Psoas muscle (tissue), 8 donors: ENCODE measurements around the gene DAND5. TPM values are rescaled to one million over a fixed set of nuclear protein-coding genes. Genes with fewer than 3 reads are reported as not detected.
"Not testable (repeated sequence)": the region's sequence is repeated elsewhere in the genome, so short reads cannot be mapped to it uniquely, and the experiment has no call there.

Source experiments
- ATAC-seq, 4 donors: fragments of 200-7000 bp; cut with Tn5 transposase; one replicate each; pipeline ENCODE4 v1.9.1; 2020; ENCODE audit warnings: moderate library complexity in 3 of 4, mild to moderate bottlenecking in 2 of 4
- DNase-seq, 2 donors: peaks; one replicate each; pipeline ENCODE4 v3.0.0-alpha.2; 2020
- H3K27ac ChIP-seq: fragments of 200-600 bp; one replicate; pipeline ENCODE4 v1.8.0; 2022
- H3K27me3 ChIP-seq, 3 donors: fragments of 200-600 bp in 1 of 3; one replicate each; pipeline versions ENCODE4 v1.6.1 to v1.8.0; 2013 to 2022; ENCODE audit warnings: low read length in 2 of 3, mild to moderate bottlenecking in 2 of 3, moderate library complexity in 1 of 3; ENCODE audit not compliant: insufficient read depth in 3 of 3
- H3K36me3 ChIP-seq, 2 donors: fragments of 200-600 bp in 1 of 2; one replicate each; pipeline versions ENCODE4 v1.6.1 to v1.8.0; 2013 to 2022; ENCODE audit warnings: low read depth in 1 of 2, mild to moderate bottlenecking in 1 of 2, moderate library complexity in 1 of 2; ENCODE audit not compliant: insufficient read depth in 1 of 2
- H3K4me1 ChIP-seq: fragments of 200-600 bp; one replicate; pipeline ENCODE4 v1.8.0; 2022
- H3K4me3 ChIP-seq: fragments of 200-600 bp; one replicate; pipeline ENCODE4 v1.8.0; 2022; ENCODE audit warnings: mild to moderate bottlenecking
- H3K9me3 ChIP-seq: fragments of 200-600 bp; one replicate; pipeline ENCODE4 v1.8.0; 2022
- CTCF ChIP-seq: fragments of 200-600 bp; IDR thresholded peaks from one replicate; pipeline ENCODE4 v1.8.0; 2022; ENCODE audit warnings: antibody characterized with exemption
- WGBS, 3 donors: extraction: QIAGEN DNeasy Blood & Tissue Kit; methylation state at CpG; one replicate each; pipeline versions ENCODE4 v1.1.6 to v1.1.7; 2013; 5-methylcytosine and 5-hydroxymethylcytosine counted together
- intact Hi-C, 2 donors: fragments of 100-400 bp; cut with DNase I; formaldehyde crosslinking; loops; one replicate each; pipeline versions ENCODE4 v1.11.0 to v1.14.2; 2022
- polyA plus RNA-seq, 3 donors: library from polyadenylated mRNA; stranded (reverse); fragments of 200-250 nt; gene quantifications; one replicate each; pipeline ENCODE4 v1.2.3, GENCODE V29; 2013
- total RNA-seq, 4 donors: library from RNA; stranded (reverse); fragmentation: NEBNext Ultra II Directional in 2 of 4; extraction: Animal tissue kit (Norgen Biotek cat#: 25700) in 2 of 4; gene quantifications; one replicate each; pipeline versions ENCODE4 v1.2.1 to v1.2.4, GENCODE V29; 2021 to 2023
- donor health status: healthy with polysubstance abuse.
- donor health status: DM: no; HTN: no; CAD: no; lungs with moderate emphysema.
- donor health status: Bipolar disorder and iron deficiency.
- donor health status: healthy.
- donor health status: DM: yes; HTN: yes; CAD: no.
- donor health status: DM: no; HTN: no; CAD: no.
- donor health status: DM: no; HTN: no; CAD: no.
- donor health status: DM: yes; HTN: yes; CAD: no.

DAND5 gene
- total and polyA plus RNA-seq, 7 donors, result 0.26 TPM; not detected in 6

- WGBS, 3 donors, result 2 to 3% (median 2%) methylated on average over 78 to 84 of the region's 84 CpGs
- no peaks in the 10 kb centered on the region for H3K27me3 ChIP-seq
- peaks cover 38% of the 10 kb centered on the region for H3K4me1 ChIP-seq
- TF ChIP-seq CTCF, result no peak
- ATAC-seq (peak; percentile 89 to 93 (median 90)), DNase-seq (peak; percentile 87 to 89)
- peak within 1 kb of the TSS; percentile 92 for H3K27ac ChIP-seq
- H3K36me3 ChIP-seq, result peaks cover 10 to 30% of the 10 kb centered on the region in 2 donors
- H3K9me3 ChIP-seq, result no peaks in the 10 kb centered on the region
- intact Hi-C loops, result loop anchor here in 1 of 2 donors (5.0 kb wide), 1 partner anchor 64 kb away; the partner anchor contains the start of gene GCDH
- peak within 1 kb of the TSS; percentile 87 for H3K4me3 ChIP-seq
Measured at GRCh38 chr19:12956446-12957388, 12.7 kb upstream of the DAND5 start, which contains the start of gene GADD45GIP1. Gene GADD45GIP1, minus strand, starts transcription at chr19:12957223. Its CDS starts 11 bp downstream, at chr19:12957212.

DNA sequence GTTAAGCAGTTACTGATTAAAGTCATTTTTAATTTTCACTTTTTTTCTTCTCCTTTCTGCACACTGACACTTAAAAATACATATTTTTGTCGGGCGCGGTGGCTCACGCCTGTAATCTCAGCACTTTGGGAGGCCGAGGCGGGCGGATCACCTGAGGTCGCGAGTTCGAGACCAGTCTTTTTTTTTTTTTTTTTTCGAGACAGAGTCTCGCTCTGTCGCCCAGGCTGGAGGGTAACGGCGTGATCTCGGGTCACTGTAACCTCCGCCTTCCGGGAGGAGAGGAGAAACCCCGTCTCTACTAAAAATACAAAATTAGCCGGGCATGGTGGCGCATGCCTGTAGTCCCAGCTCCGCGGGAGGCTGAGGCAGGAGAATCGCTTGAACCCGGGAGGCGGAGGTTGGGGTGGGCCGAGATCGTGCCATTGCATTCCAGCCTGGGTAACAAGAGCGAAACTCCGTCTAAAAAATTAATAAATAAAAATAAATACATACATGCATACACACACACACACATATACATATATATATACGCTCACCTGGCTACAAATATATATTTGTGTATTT, 11.9 kb upstream of the DAND5 start:
- not testable (repeated sequence) for DNase-seq, H3K9me3 ChIP-seq, H3K27me3 ChIP-seq
- Histone ChIP-seq H3K27ac (peak overlapping the region; percentile 92), H3K4me1 (peaks cover 31% of the 10 kb centered on the region), H3K4me3 (peak overlapping the region; percentile 87), H3K36me3 (peaks cover 8 to 22% of the 10 kb centered on the region in 2 donors)
- peak in 3 of 4 donors; percentile 1 to 22 (median 18) for ATAC-seq
- WGBS, 3 donors, result 23 to 33% (median 29%) methylated on average over 29 to 31 of the region's 31 CpGs
- intact Hi-C loops, result loop anchor here in 1 of 2 donors (5.0 kb wide), 1 partner anchor 65 kb away; the partner anchor contains the start of gene GCDH

GRCh38 chr19:12959481-12959880, 9.9 kb upstream of the DAND5 start:
- DNase-seq (no peak), ATAC-seq (no peak)
- no peaks in the 10 kb centered on the region for H3K9me3 ChIP-seq
- no peak overlapping the region for H3K4me3 ChIP-seq
- WGBS, 3 donors, result 72 to 78% (median 72%) methylated on average over 6 of the region's 6 CpGs
- H3K4me1 ChIP-seq, result peaks cover 13% of the 10 kb centered on the region
- H3K36me3 ChIP-seq, result peaks cover 3% of the 10 kb centered on the region in 2 donors
- intact Hi-C loops, result loop anchor here in 1 of 2 donors (5.0 kb wide), 1 partner anchor 67 kb away; the partner anchor contains the start of gene GCDH
- no peaks in the 10 kb centered on the region for H3K27me3 ChIP-seq
- TF ChIP-seq CTCF, result no peak
- H3K27ac ChIP-seq, result no peak overlapping the region

DNA sequence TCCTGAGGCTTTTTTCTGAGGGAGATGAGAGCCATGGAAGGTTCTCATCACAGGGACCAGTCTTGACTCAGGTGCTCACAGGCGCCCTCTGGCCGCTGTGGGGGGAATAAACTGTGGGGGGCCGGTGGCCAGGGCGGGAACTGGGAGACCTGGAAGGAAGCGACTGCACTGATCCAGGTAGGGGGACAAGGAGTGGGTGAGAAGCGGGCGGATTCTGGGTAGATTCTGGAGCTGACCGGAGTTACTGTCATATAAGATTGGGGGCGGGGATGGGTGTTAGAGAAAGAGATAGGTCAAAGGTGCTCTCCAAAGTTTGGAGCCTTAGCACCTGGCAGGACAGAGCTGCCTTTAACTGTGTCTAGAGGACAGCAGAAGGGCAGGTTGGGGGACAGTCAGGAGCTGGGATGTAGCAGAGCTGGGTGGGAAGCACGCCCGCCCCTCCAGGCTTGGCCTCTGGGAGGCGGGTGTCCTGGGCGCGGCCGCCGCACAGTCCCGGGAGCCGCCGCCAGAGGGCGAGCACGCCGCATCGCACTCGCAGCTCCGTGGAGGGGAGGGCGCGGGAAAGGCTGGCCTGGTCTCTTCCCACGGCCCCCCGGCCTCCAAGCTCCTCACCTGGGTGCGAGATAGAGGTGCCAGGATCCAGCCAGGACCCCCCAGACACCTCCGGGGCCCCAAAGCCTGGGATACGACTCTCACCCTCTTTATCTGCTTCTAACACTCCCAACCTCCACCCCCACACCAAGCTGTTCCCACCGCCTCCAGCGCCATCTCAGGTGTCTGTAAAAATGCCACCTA, 4.2 kb upstream of the DAND5 start:
- TF ChIP-seq CTCF, result peak; percentile 83
- intact Hi-C loops, result no loop called here
- Histone ChIP-seq H3K27ac (peak overlapping the region; percentile 63), H3K4me3 (peak overlapping the region; percentile 65), H3K9me3 (no peaks in the 10 kb centered on the region), H3K36me3 (no peaks in the 10 kb centered on the region), H3K27me3 (no peaks in the 10 kb centered on the region), H3K4me1 (no peaks in the 10 kb centered on the region)
- peak; percentile 84 to 90 for DNase-seq
- 0 to 3% (median 0%) methylated on average over 20 to 34 of the region's 34 CpGs for WGBS, 3 donors
- ATAC-seq, result peak; percentile 96 to 99 (median 96)
